NOMO-1 treated with DMSO at 0.1 percent for 48 hours (cell line): ENCODE results near the gene RBL1.
A peak's percentile ranks its signal among the peaks of the same experiment; 100 is the strongest.
"Not testable (repeated sequence)": the region's sequence is repeated elsewhere in the genome, so short reads cannot be mapped to it uniquely, and the experiment has no call there.

Source experiments
- DNase-seq: peaks from one replicate; lab custom pipeline; 2025; ENCODE audit not compliant: unreplicated experiment; lab: John Stamatoyannopoulos, UW

RBL1 gene

GRCh38 chr20:37095599-37096414 lies at the start of gene RBL1:
Gene RBL1, minus strand, starts transcription at chr20:37095997. Its CDS starts 69 bp downstream, at chr20:37095928.
- DNase-seq, result peak; percentile 80

- DNase-seq, result peak; percentile 27
These were observed 49.1 kb upstream of the RBL1 start for GRCh38 chr20:37144856-37145404.

- DNase-seq, result no peak
These were observed 46.9 kb upstream of the RBL1 start for GRCh38 chr20:37142708-37143107.

- no peak for DNase-seq
These were observed 41.8 kb upstream of the RBL1 start for GRCh38 chr20:37137547-37137946.

- DNase-seq, result no peak
These were observed 38.2 kb upstream of the RBL1 start for GRCh38 chr20:37133952-37134351.

GRCh38 chr20:37131486-37131885 lies 35.7 kb upstream of the RBL1 start:
- DNase-seq, result no peak

GRCh38 chr20:37128803-37129202 lies 33.0 kb upstream of the RBL1 start:
- DNase-seq, result no peak

- DNase-seq, result not testable (repeated sequence)
These were observed 30.5 kb upstream of the RBL1 start for GRCh38 chr20:37126290-37126689.

- DNase-seq, result peak; percentile 75
These were observed 27.6 kb upstream of the RBL1 start for GRCh38 chr20:37123441-37123840.

GRCh38 chr20:37120497-37120896 lies 24.7 kb upstream of the RBL1 start:
- no peak for DNase-seq

GRCh38 chr20:37119356-37120036 lies 23.7 kb upstream of the RBL1 start:
- no peak for DNase-seq

GRCh38 chr20:37114012-37114411 lies 18.2 kb upstream of the RBL1 start:
- DNase-seq, result no peak

- no peak for DNase-seq
These were observed 16.2 kb upstream of the RBL1 start for GRCh38 chr20:37111926-37112455.

GRCh38 chr20:37108676-37109075 lies 12.9 kb upstream of the RBL1 start:
- DNase-seq, result no peak

- no peak for DNase-seq
These were observed 6.8 kb upstream of the RBL1 start for GRCh38 chr20:37102571-37102970.

- DNase-seq, result no peak
These were observed 731 bp upstream of the RBL1 start for GRCh38 chr20:37096415-37097041.

GRCh38 chr20:37095108-37095598 lies 644 bp downstream of the RBL1 start:
- DNase-seq, result peak; percentile 48

- DNase-seq, result no peak
These were observed 5.4 kb downstream of the RBL1 start for GRCh38 chr20:37090407-37090806.

- no peak for DNase-seq
These were observed 14.0 kb downstream of the RBL1 start for GRCh38 chr20:37081717-37082289.

GRCh38 chr20:37077009-37077408 lies 18.8 kb downstream of the RBL1 start:
- DNase-seq, result no peak
